ENCODE results near the gene RAB3A. TPM values are rescaled to one million over a fixed set of nuclear protein-coding genes. Genes with fewer than 3 reads are reported as not detected.

The RAB3A gene
- total and polyA plus RNA-seq, 2 donors from 2014 or later = 5.2 to 10.5 TPM

DNA sequence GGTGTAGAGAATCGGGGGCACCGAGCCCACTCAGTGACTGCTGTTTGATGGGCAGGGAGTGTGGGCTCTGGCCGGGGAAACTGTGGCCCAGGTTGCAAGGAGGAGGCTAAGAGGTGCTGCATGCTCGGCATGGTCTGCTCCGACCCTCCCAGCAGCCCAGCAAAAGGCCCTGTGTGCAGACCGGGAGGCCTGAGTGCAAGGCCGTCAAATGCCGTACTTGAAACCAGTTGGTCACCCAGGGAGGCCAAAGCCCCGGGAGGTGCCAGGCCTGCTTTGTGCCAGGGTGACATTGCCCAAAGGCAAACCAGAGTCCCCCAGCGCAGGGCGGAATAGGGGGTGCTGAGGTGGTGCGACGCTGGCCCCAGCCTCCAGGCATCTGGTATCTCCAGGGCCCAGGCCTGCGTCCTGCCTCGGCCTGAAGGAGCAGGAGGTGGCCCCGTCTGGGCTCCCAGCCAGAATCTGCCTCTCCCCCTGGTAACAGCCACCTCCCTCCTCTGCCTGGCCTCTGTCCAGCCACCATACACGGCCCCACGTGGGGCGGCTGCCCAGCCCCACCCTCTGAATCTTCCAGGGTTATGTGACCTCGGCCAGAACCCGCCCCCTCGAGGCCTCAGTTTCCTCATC lies 46.9 kb downstream of the RAB3A start:
- DNase-seq = peak; percentile 64 to 96 (median 83)
- FAIRE-seq = peak; percentile 30
- Histone ChIP-seq H3K4me1 (ENCODE audit: control insufficient read depth in 2 of 3, insufficient read depth in 2 of 3, low read depth in 1 of 3, low read length in 3 of 3) (peaks cover 0 to 36% (median 15%) of the 10 kb centered on the region in 3 donors), H3K27me3 (ENCODE audit: control insufficient read depth, insufficient read depth, low read length) (no peaks in the 10 kb centered on the region), H3K9ac (ENCODE audit: low read length in 3 of 3) (peak overlapping the region in 2 of 3 donors; percentile 41 to 59), H3K4me3 (ENCODE audit: low read length in 3 of 3) (no peak overlapping the region), H3K36me3 (ENCODE audit: control insufficient read depth in 2 of 3, insufficient read depth in 3 of 3, low read length in 3 of 3) (peaks cover 0 to 4% (median 0%) of the 10 kb centered on the region in 3 donors), H3K9me3 (ENCODE audit: control insufficient read depth in 2 of 3, insufficient read depth in 1 of 3, low read length in 3 of 3) (no peaks in the 10 kb centered on the region), H3K27ac (ENCODE audit: low read depth in 2 of 2, low read length in 2 of 2) (peak overlapping the region; percentile 65 to 75)
- TF ChIP-seq, protein P1, sequence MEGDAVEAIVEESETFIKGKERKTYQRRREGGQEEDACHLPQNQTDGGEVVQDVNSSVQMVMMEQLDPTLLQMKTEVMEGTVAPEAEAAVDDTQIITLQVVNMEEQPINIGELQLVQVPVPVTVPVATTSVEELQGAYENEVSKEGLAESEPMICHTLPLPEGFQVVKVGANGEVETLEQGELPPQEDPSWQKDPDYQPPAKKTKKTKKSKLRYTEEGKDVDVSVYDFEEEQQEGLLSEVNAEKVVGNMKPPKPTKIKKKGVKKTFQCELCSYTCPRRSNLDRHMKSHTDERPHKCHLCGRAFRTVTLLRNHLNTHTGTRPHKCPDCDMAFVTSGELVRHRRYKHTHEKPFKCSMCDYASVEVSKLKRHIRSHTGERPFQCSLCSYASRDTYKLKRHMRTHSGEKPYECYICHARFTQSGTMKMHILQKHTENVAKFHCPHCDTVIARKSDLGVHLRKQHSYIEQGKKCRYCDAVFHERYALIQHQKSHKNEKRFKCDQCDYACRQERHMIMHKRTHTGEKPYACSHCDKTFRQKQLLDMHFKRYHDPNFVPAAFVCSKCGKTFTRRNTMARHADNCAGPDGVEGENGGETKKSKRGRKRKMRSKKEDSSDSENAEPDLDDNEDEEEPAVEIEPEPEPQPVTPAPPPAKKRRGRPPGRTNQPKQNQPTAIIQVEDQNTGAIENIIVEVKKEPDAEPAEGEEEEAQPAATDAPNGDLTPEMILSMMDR (IDR thresholded peaks at IDR 0.05; ENCODE audit: borderline replicate concordance, extremely low read depth, insufficient read depth) = no peak
- intact Hi-C loops (cut with DNase I) = no loop called here

DNA sequence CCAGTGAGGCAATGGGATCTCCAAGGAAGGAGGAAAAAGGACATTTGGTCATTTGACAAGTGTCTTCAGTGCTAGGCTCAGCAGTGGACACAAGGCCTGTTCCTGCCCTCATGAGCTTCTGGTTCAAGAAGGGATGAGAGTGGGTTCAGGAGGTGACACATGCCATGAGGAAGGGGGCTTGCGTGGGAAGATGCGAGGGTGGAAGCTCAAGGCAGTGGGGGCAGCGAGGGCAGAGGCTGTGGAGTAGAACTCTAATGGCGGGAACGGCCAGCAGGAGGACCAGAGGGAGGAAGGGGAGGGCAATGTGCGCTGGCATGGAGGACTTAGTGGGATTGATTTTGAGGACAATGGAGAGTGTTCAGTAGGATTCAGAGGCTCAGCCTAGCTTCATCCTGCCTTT lies 47.6 kb downstream of the RAB3A start:
- Histone ChIP-seq H3K4me3 (ENCODE audit: low read length in 3 of 3) (no peak overlapping the region), H3K27me3 (ENCODE audit: control insufficient read depth, insufficient read depth, low read length) (no peaks in the 10 kb centered on the region), H3K9me3 (ENCODE audit: control insufficient read depth in 2 of 3, insufficient read depth in 1 of 3, low read length in 3 of 3) (no peaks in the 10 kb centered on the region), H3K4me1 (ENCODE audit: control insufficient read depth in 2 of 3, insufficient read depth in 2 of 3, low read depth in 1 of 3, low read length in 3 of 3) (peaks cover 0 to 36% (median 16%) of the 10 kb centered on the region in 3 donors), H3K27ac (ENCODE audit: low read depth in 2 of 2, low read length in 2 of 2) (peak overlapping the region; percentile 65 to 75), H3K9ac (ENCODE audit: low read length in 3 of 3) (peak overlapping the region in 2 of 3 donors; percentile 28 to 59), H3K36me3 (ENCODE audit: control insufficient read depth in 2 of 3, insufficient read depth in 3 of 3, low read length in 3 of 3) (peaks cover 0 to 4% (median 0%) of the 10 kb centered on the region in 3 donors)
- intact Hi-C loops (cut with DNase I) = no loop called here
- DNase-seq = no peak
- TF ChIP-seq, protein P1 (IDR thresholded peaks at IDR 0.05; ENCODE audit: borderline replicate concordance, extremely low read depth, insufficient read depth) = no peak
- no peak for FAIRE-seq

DNA sequence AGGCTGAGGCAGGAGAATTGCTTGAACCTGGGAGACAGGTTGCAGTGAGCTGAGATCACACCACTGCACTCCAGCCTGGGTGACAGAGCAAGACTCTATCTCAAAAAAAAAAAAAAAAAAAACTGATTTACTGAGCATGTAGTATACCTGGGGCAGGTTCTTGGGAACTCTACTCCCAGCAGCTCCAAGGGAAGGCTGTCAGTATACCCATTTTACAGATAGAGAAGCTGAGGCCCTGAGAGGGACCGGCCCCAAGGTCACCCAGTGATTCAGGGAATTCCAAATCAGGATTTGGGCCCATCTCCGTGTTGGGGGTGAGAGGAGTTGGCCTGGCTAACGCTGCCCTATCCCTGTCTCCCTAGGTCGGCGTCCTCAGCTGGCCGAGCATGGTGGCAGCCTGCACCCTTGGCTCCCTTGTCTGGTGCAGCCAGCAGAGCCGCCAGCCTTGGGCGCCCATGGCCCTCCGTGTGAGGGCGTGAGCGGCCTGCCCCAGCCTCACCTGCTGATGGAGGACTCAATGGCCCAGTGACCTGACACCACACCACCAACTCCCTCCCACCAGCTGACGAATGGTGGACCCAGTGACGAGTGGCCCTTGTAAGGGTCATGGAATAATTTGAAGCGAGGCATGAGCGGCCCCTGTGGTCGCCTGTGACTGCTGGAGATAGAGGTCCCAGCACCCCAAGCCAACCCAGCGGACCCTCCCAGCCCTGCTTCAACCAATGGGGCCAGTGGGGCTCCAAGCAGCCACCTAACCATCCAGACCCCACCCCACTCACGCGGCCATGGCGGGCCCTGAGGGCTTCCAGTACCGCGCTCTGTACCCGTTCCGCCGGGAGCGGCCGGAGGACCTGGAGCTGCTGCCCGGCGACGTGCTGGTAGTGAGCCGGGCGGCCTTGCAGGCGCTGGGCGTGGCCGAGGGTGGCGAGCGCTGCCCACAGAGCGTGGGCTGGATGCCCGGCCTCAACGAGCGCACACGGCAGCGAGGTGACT lies 48.5 kb downstream of the RAB3A start:
- intact Hi-C loops (cut with DNase I) = no loop called here
- no peak for DNase-seq
- no peaks in the 10 kb centered on the region for H3K9me3 ChIP-seq (ENCODE audit: control insufficient read depth in 2 of 3, insufficient read depth in 1 of 3, low read length in 3 of 3)
- H3K4me1 ChIP-seq (ENCODE audit: control insufficient read depth in 2 of 3, insufficient read depth in 2 of 3, low read depth in 1 of 3, low read length in 3 of 3) = peaks cover 0 to 33% (median 16%) of the 10 kb centered on the region in 3 donors
- no peak for FAIRE-seq
- H3K36me3 ChIP-seq (ENCODE audit: control insufficient read depth in 2 of 3, insufficient read depth in 3 of 3, low read length in 3 of 3) = peaks cover 0 to 4% (median 0%) of the 10 kb centered on the region in 3 donors
- H3K9ac ChIP-seq (ENCODE audit: low read length in 3 of 3) = no peak overlapping the region
- H3K27ac ChIP-seq (ENCODE audit: low read depth in 2 of 2, low read length in 2 of 2) = no peak overlapping the region
- H3K4me3 ChIP-seq (ENCODE audit: low read length in 3 of 3) = no peak overlapping the region
- no peaks in the 10 kb centered on the region for H3K27me3 ChIP-seq (ENCODE audit: control insufficient read depth, insufficient read depth, low read length)
- TF ChIP-seq, protein P1 (IDR thresholded peaks at IDR 0.05; ENCODE audit: borderline replicate concordance, extremely low read depth, insufficient read depth) = no peak
